Testis (tissue), 2 donors: ENCODE results near the gene TRIM13.

Experiments used
- POLR2A ChIP-seq: fragments of 450-650 bp; IDR thresholded peaks from one replicate; pipeline ENCODE4 v1.6.1; 2017; ENCODE audit warnings: antibody characterized with exemption, mild to moderate bottlenecking, moderate library complexity
- TF ChIP-seq, protein P1 (sequence below), 3 experiments: fragments of 450-650 bp in 2 of 3; fragments of 200-600 bp in 1 of 3; sonication (generic) in 1 of 3; IDR thresholded peaks; one replicate each; pipeline ENCODE4 v1.5.1; 2016 to 2019; ENCODE audit warnings: antibody characterized with exemption in 3 of 3, mild to moderate bottlenecking in 2 of 3, moderate library complexity in 1 of 3

DNA sequence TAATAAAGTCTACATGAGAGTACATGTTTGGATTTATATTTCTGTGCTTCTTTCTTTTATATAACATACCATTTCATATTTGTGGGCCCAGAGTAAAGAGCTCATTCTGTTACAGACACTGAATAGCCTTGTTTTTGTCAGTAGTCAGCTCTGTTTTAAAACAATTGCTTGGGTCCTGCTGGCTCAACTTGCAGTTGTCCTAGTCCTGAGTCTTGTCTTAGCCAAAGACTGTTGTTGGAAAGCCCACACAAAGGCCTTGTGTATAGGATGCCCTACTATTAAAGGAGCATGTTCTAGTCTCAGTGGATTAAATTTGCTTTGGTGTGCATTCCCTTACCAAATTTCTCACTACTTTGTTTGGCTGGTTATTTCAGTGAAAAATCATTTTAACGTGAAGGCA lies 14.6 kb downstream of the TRIM13 start:
- TF ChIP-seq, protein P1, sequence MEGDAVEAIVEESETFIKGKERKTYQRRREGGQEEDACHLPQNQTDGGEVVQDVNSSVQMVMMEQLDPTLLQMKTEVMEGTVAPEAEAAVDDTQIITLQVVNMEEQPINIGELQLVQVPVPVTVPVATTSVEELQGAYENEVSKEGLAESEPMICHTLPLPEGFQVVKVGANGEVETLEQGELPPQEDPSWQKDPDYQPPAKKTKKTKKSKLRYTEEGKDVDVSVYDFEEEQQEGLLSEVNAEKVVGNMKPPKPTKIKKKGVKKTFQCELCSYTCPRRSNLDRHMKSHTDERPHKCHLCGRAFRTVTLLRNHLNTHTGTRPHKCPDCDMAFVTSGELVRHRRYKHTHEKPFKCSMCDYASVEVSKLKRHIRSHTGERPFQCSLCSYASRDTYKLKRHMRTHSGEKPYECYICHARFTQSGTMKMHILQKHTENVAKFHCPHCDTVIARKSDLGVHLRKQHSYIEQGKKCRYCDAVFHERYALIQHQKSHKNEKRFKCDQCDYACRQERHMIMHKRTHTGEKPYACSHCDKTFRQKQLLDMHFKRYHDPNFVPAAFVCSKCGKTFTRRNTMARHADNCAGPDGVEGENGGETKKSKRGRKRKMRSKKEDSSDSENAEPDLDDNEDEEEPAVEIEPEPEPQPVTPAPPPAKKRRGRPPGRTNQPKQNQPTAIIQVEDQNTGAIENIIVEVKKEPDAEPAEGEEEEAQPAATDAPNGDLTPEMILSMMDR (IDR thresholded peaks at IDR 0.05) = no peak
- no peak for TF ChIP-seq POLR2A
